NCI-H1694 treated with DMSO at 0.1 percent for 48 hours (cell line): ENCODE data around the gene C17orf50.

Experiments
- DNase-seq: peaks from one replicate; lab custom pipeline; 2025; lab: John Stamatoyannopoulos, UW

The C17orf50 gene

GRCh38 chr17:35788477-35789368, 28.0 kb downstream of the C17orf50 start:
- no peak for DNase-seq

- no peak for DNase-seq
Measured at GRCh38 chr17:35790841-35791240, 30.2 kb downstream of the C17orf50 start.

GRCh38 chr17:35791681-35792350, 31.1 kb downstream of the C17orf50 start:
- no peak for DNase-seq

GRCh38 chr17:35793257-35793656, 32.6 kb downstream of the C17orf50 start:
- no peak for DNase-seq

- no peak for DNase-seq
Measured at GRCh38 chr17:35795007-35795870, 34.6 kb downstream of the C17orf50 start, which contains the start of gene MMP28. MMP28 (minus strand) TSS chr17:35795641; CDS start chr17:35795377, 264 bp downstream.

GRCh38 chr17:35795871-35796265, 35.2 kb downstream of the C17orf50 start:
- DNase-seq: no peak

GRCh38 chr17:35796942-35797341, 36.3 kb downstream of the C17orf50 start:
- DNase-seq: no peak

DNA sequence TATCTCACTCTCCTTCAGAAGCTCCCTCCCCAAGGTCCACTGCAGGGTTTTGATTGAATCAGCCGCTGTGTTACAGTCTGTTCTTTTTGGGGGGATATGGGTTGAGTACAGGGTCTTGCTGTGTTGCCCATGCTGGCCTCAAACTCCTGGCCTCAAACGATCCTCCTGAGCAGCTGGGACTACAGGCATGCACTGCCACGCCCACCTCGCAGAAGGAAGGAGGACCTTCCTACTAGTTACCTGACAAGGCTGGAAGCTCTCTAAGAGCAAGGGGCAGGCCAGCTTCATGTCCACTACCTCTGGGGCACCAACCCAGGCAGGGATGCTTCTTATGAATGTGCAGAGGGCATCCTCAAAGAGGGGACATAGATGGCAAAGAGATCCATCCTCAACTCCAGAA, 36.7 kb downstream of the C17orf50 start:
- DNase-seq: no peak

- no peak for DNase-seq
Measured at GRCh38 chr17:35797918-35798317, 37.2 kb downstream of the C17orf50 start.

GRCh38 chr17:35799942-35800341, 39.3 kb downstream of the C17orf50 start:
- DNase-seq: peak; percentile 43

- DNase-seq: peak; percentile 93
Measured at GRCh38 chr17:35801583-35802224, 41.0 kb downstream of the C17orf50 start.

- DNase-seq: peak; percentile 97
Measured at GRCh38 chr17:35804658-35805192, 44.0 kb downstream of the C17orf50 start.

DNA sequence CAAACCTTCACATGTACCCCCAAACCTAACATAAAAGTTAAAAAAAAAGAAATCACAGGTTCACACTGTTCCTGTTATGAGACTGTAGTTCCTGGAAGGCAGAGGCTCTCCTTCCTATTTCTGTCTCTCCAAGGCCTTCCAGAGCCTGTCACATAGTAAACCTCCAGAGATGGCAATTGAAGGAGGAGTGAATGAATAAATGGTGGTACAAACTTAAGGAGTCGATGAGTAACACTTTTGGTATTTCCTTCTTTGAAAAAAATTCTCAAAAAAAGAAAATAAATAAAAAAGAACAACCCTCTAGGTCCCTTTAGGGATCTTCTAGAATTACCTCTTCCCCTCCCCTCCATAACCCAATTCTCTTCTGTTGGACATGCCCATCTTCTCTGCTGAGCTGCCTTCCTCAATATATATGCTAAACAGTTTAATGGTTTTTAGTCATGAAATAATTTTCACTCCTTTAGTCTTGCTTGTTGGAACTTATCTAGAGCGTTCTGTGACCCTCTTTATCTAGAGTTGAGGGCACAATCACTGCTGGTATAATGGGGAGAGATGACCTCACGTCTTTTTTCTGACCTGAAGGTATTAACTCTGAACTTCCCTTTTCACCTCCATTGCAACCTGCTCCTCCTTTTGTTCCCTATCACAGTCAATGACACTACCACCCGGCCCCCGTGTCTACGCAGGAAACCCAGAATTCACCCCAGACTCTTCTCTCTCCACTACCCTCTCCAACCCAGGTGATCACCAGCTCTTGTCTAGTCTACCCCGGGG, 46.9 kb downstream of the C17orf50 start:
- DNase-seq: no peak

- DNase-seq: no peak
Measured at GRCh38 chr17:35808240-35808961, 47.7 kb downstream of the C17orf50 start.

DNA sequence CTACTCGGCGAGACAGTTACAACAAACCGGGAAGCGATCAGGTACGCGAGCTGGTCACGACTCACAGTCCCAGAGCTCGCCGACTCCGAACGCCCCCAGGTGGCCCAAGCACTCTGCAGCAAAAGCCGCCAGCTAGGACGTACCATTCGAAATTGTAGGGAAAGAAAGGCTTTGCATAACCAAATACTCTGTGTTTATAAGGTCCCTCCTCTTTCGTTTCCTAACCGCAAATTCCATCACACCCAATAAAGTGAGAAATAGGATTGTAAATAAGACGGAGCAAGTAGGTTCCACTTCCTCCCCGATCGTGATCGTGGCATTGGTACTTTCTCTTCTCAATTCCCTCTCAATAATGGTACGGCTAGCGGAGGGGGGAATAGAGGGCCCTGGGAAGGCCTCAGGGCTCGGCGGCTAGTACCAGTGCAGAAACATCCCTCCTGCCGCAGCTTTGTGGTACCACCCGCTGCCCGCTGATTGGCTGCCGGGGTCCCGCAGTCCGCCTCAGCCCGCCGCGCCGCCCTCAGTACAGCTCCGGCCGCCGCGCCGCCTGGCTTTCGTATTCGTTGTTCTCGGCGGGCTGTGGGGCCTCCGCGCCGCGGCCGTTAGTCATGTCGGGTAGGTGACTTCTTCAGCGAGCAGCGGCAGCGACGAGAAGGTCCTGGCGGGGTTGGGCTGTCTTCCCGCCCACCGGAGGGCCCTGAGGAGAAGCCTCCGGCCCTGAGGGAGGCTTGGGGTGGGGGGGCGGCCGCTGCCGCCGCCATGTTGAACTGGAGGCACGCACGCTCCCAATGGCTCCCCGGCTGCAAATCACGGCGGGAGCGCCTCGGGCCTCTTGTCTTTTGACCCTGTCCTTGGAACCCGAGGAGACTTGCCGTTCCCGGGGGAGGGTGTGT, 48.5 kb downstream of the C17orf50 start, which contains the start of gene TAF15:
Gene TAF15, plus strand, starts transcription at position 523 of the 893 bp plus-strand sequence. Its CDS starts 86 bp downstream, at position 609.
- DNase-seq: peak; percentile 99

- no peak for DNase-seq
Measured at GRCh38 chr17:35809855-35810461, 49.3 kb downstream of the C17orf50 start.

DNA sequence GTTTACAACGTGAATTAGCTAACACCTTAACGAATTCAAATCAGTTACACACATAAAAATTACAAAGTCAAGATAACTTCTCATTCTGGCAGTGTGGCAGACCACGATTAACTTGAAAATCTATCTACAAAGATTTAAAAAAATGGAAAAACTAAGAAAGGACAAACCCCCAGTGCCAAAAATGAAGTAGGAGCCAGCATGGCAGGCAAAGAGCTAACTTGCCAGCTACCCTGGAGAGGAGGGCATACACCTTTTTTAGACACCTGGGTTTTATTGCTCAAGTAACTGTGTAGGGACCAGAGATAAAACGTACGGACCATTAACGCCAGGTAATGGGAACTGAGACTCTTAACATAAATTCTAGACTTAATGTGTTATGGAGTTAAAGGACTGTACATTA, 51.1 kb downstream of the C17orf50 start:
- no peak for DNase-seq

DNA sequence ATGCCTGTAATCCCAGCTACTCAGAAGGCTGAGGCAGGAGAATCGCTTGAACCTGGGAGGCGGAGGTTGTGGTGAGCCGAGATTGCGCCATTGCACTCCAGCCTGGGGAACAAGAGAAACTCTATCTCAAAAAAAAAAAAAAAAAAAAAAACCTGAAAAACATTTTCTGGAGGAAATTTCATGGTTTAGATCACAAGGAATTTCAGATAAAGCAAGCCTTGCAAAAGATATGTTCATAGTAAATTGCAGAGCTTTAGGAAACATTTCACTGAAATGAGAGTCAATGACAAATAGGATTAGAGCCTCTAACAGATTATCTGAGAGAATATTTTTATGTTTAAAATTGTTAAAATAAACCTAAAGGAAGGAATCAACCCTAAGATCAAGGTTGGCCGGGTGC, 51.8 kb downstream of the C17orf50 start:
- DNase-seq: no peak
